SU-DHL-6 (cell line): Measurements from ENCODE around the gene SLC35A2.
A peak's percentile ranks its signal among the peaks of the same experiment; 100 is the strongest.

ENCODE experiments used
- H2AFZ ChIP-seq: fragments of 200-600 bp; sonication (generic); 2 replicates; pipeline ENCODE4 v1.6.1; 2014; ENCODE audit warnings: low read depth, mild to moderate bottlenecking, moderate library complexity, mixed read lengths, antibody characterized with exemption, low read length; ENCODE audit not compliant: severe bottlenecking
- H3F3A ChIP-seq: fragments of 200-600 bp; shearing (Covaris generic); 2 replicates; pipeline ENCODE4 v1.6.0; 2016; ENCODE audit warnings: antibody characterized with exemption, mild to moderate bottlenecking; ENCODE audit not compliant: insufficient read depth
- H3K27ac ChIP-seq: fragments of 200-600 bp; sonication (generic); 2 replicates; pipeline ENCODE4 v1.5.1; 2016; ENCODE audit warnings: low read depth, mild to moderate bottlenecking, low read length, moderate library complexity, mixed read lengths
- H3K27me3 ChIP-seq: fragments of 200-600 bp; sonication (generic), shearing (Covaris generic); 2 replicates; pipeline ENCODE4 v1.6.0; 2014; ENCODE audit warnings: mild to moderate bottlenecking, low read length
- H3K36me3 ChIP-seq: fragments of 200-600 bp; sonication (generic); 2 replicates; pipeline ENCODE4 v1.6.1; 2014; ENCODE audit warnings: mild to moderate bottlenecking, low read length, mixed read lengths
- H3K4me2 ChIP-seq: fragments of 300-600, 200-600 bp; shearing (Covaris generic), sonication (generic); 2 replicates; pipeline ENCODE4 v1.6.0; 2014; ENCODE audit warnings: low read length, low read depth, mild to moderate bottlenecking; ENCODE audit not compliant: poor library complexity, severe bottlenecking
- H3K4me3 ChIP-seq: fragments of 200-600 bp; sonication (generic); 2 replicates; pipeline ENCODE4 v1.5.1; 2014; ENCODE audit warnings: antibody characterized with exemption, low read length, mild to moderate bottlenecking, mixed read lengths; ENCODE audit not compliant: insufficient read depth, poor library complexity, severe bottlenecking
- H3K79me2 ChIP-seq: fragments of 200-600 bp; sonication (generic); 2 replicates; pipeline ENCODE4 v1.6.1; 2014; ENCODE audit warnings: mild to moderate bottlenecking, low read length, moderate library complexity; ENCODE audit not compliant: insufficient read depth
- H3K9ac ChIP-seq: fragments of 200-600 bp; sonication (generic); 2 replicates; pipeline ENCODE4 v1.7.0; 2014; ENCODE audit warnings: mild to moderate bottlenecking, low read length
- H3K9me2 ChIP-seq: fragments of 200-600 bp; sonication (generic); replicated peaks from 2 replicates; pipeline ENCODE4 v1.6.1; 2014; ENCODE audit warnings: low read length; ENCODE audit not compliant: insufficient read depth
- H3K9me3 ChIP-seq: fragments of 200-600 bp; sonication (generic); 2 replicates; pipeline ENCODE4 v1.6.1; 2014; ENCODE audit warnings: low read length, mixed read lengths; ENCODE audit not compliant: insufficient read depth
- H4K20me1 ChIP-seq: fragments of 200-600 bp; sonication (generic); 2 replicates; pipeline ENCODE4 v1.6.1; 2014; ENCODE audit warnings: low read depth, mild to moderate bottlenecking, antibody characterized with exemption, low read length, moderate library complexity, mixed read lengths
- EZH2phosphoT487 ChIP-seq: fragments of 200-600 bp; sonication (generic), shearing (Covaris generic); conservative IDR thresholded peaks from 2 replicates; pipeline ENCODE4 v1.6.1; 2018; ENCODE audit warnings: mild to moderate bottlenecking, antibody characterized with exemption, low read length, moderate library complexity, mixed read lengths
- TF ChIP-seq, protein P1 (sequence below): fragments of 200-600 bp; sonication (generic); IDR thresholded peaks from one replicate; pipeline ENCODE4 v1.5.1; 2017; ENCODE audit warnings: antibody characterized with exemption, mild to moderate bottlenecking, low read length, moderate library complexity; ENCODE audit not compliant: insufficient read depth, poor library complexity, severe bottlenecking

SLC35A2 gene

DNA sequence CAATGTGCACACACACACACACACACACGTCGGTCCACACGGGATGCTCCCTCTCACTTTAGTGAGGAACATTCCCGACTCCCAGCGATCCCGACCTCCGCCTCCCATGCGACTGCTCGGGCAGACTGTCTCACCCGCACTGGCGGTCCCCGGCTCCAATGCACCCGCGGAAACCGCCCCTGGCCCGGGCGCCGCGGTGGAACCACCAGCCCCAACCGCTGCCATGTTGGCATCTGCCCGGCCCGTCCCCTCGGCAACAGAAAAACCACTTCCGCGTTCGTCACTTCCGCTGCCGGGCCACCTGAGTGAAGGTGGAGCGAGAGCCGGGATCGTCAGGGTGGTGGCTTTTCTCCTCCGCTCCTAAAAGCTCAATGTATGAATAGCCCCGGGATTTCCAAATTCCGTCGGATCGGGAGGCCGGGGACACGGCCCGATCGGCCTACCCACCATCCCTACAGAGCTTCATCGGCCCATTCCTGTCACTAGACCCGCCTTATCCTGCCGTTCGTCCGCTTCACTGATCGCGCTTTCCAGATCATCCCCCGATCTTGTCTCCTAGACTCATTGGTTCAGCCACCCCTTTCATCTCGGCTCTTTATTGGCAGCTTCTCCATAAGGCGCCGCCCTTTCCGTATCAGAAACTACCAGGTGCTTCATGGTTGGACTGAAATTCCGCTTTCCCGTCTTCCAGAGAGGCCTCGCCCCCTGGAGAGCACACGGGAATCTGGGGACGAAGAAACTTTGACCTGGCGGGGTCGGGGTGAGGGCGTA is at the start of gene SLC35A2:
TSS of gene SLC35A2 (minus strand) at position 235 of the 771 bp plus-strand sequence. CDS start at position 225, 10 bp downstream.
- H2AFZ ChIP-seq: peak within 1 kb of the TSS; percentile 15

GRCh38 chrX:48960291-48960690 is 48.8 kb upstream of the SLC35A2 start:
- H3K27ac ChIP-seq: no peak overlapping the region
- no peak overlapping the region for H2AFZ ChIP-seq
- H3F3A ChIP-seq: no peaks in the 10 kb centered on the region
- no peaks in the 10 kb centered on the region for H3K9me3 ChIP-seq
- H3K9ac ChIP-seq: no peak overlapping the region
- TF ChIP-seq EZH2phosphoT487: no peak
- TF ChIP-seq, protein P1, sequence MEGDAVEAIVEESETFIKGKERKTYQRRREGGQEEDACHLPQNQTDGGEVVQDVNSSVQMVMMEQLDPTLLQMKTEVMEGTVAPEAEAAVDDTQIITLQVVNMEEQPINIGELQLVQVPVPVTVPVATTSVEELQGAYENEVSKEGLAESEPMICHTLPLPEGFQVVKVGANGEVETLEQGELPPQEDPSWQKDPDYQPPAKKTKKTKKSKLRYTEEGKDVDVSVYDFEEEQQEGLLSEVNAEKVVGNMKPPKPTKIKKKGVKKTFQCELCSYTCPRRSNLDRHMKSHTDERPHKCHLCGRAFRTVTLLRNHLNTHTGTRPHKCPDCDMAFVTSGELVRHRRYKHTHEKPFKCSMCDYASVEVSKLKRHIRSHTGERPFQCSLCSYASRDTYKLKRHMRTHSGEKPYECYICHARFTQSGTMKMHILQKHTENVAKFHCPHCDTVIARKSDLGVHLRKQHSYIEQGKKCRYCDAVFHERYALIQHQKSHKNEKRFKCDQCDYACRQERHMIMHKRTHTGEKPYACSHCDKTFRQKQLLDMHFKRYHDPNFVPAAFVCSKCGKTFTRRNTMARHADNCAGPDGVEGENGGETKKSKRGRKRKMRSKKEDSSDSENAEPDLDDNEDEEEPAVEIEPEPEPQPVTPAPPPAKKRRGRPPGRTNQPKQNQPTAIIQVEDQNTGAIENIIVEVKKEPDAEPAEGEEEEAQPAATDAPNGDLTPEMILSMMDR: no peak
- no peaks in the 10 kb centered on the region for H3K9me2 ChIP-seq
- no peaks in the 10 kb centered on the region for H3K27me3 ChIP-seq
- no peak overlapping the region for H3K4me2 ChIP-seq
- H4K20me1 ChIP-seq: no peaks in the 10 kb centered on the region
- H3K36me3 ChIP-seq: no peaks in the 10 kb centered on the region
- H3K4me3 ChIP-seq: no peak overlapping the region
- peaks cover 12% of the 10 kb centered on the region; the same call in 1 of the 2 replicates for H3K79me2 ChIP-seq

More for the DNA sequence above, at the start of gene SLC35A2:
- Histone ChIP-seq H3K27me3 (no peaks in the 10 kb centered on the region), H4K20me1 (no peaks in the 10 kb centered on the region), H3K9me2 (no peaks in the 10 kb centered on the region), H3K27ac (peak within 1 kb of the TSS; percentile 60), H3K36me3 (no peaks in the 10 kb centered on the region), H3K79me2 (peaks cover 25% of the 10 kb centered on the region), H3K9ac (peak within 1 kb of the TSS; percentile 76), H3K4me2 (peak within 1 kb of the TSS; percentile 80), H3K4me3 (peak within 1 kb of the TSS; percentile 98), H3K9me3 (no peaks in the 10 kb centered on the region), H3F3A (peaks cover 15% of the 10 kb centered on the region; the same call in 1 of the 2 replicates)
- TF ChIP-seq, protein P1: no peak
- no peak for TF ChIP-seq EZH2phosphoT487

- H3F3A ChIP-seq: no peaks in the 10 kb centered on the region
- H3K36me3 ChIP-seq: no peaks in the 10 kb centered on the region
- TF ChIP-seq, protein P1: no peak
- no peak for TF ChIP-seq EZH2phosphoT487
- peaks cover 12% of the 10 kb centered on the region; the same call in 1 of the 2 replicates for H3K79me2 ChIP-seq
- peak overlapping the region; percentile 54 for H3K27ac ChIP-seq
- no peaks in the 10 kb centered on the region for H4K20me1 ChIP-seq
- peak overlapping the region; percentile 74 for H3K9ac ChIP-seq
- no peaks in the 10 kb centered on the region for H3K9me2 ChIP-seq
- no peaks in the 10 kb centered on the region for H3K9me3 ChIP-seq
- H3K27me3 ChIP-seq: no peaks in the 10 kb centered on the region
- H3K4me2 ChIP-seq: peak overlapping the region; percentile 83
- H3K4me3 ChIP-seq: peak overlapping the region; percentile 61
- peak overlapping the region; percentile 74 for H2AFZ ChIP-seq
These were observed 47.2 kb upstream of the SLC35A2 start for GRCh38 chrX:48958635-48959094.
